C1 segment of cervical spinal cord (tissue), 14 donors: ENCODE results near the gene SGF29.
"Not testable (repeated sequence)": the region's sequence is repeated elsewhere in the genome, so short reads cannot be mapped to it uniquely, and the experiment has no call there.

Experiments used
- DNase-seq, 14 donors: peaks; one replicate each; lab custom pipeline; 2025; lab: John Stamatoyannopoulos, UW

SGF29 gene

GRCh38 chr16:28592979-28593553 lies 39.3 kb downstream of the SGF29 start:
- DNase-seq = no peak

GRCh38 chr16:28595451-28595850 lies 41.7 kb downstream of the SGF29 start:
- DNase-seq = not testable (repeated sequence)

GRCh38 chr16:28596115-28596630 lies 42.5 kb downstream of the SGF29 start:
- DNase-seq = no peak

GRCh38 chr16:28596840-28597691 lies 43.3 kb downstream of the SGF29 start, which contains the start of gene SULT1A2:
SULT1A2 (minus strand) TSS chr16:28597050; CDS start chr16:28595930, 1,120 bp downstream.
- DNase-seq = no peak

- no peak for DNase-seq
These were observed 44.1 kb downstream of the SGF29 start for GRCh38 chr16:28597692-28598261.

- not testable (repeated sequence) for DNase-seq
These were observed 45.9 kb downstream of the SGF29 start for GRCh38 chr16:28599377-28600285.

- not testable (repeated sequence) for DNase-seq
These were observed 47.2 kb downstream of the SGF29 start for GRCh38 chr16:28600965-28601364.

GRCh38 chr16:28601589-28601988 lies 47.9 kb downstream of the SGF29 start:
- DNase-seq = not testable (repeated sequence)

- DNase-seq = not testable (repeated sequence)
These were observed 48.3 kb downstream of the SGF29 start for GRCh38 chr16:28602062-28602461.

GRCh38 chr16:28602529-28602928 lies 48.8 kb downstream of the SGF29 start:
- no peak for DNase-seq

- DNase-seq = peak in 1 of 14 donors; percentile 16
These were observed 49.9 kb downstream of the SGF29 start for GRCh38 chr16:28603381-28604185.

- no peak for DNase-seq
These were observed 50.5 kb downstream of the SGF29 start for GRCh38 chr16:28604186-28604565.

- no peak for DNase-seq
These were observed 52.8 kb downstream of the SGF29 start for GRCh38 chr16:28606291-28607115.

- DNase-seq = no peak
These were observed 53.5 kb downstream of the SGF29 start for GRCh38 chr16:28607116-28607623.

- DNase-seq = not testable (repeated sequence)
These were observed 54.2 kb downstream of the SGF29 start for GRCh38 chr16:28607681-28608495.

- DNase-seq = not testable (repeated sequence)
These were observed 54.7 kb downstream of the SGF29 start for GRCh38 chr16:28608496-28608808.

GRCh38 chr16:28608867-28609596 lies 55.3 kb downstream of the SGF29 start:
- peak in 5 of 14 donors; percentile 8 to 44 (median 20) for DNase-seq
